Erythroblast (primary cell): ENCODE data around the gene GLOD4.
"Not testable (repeated sequence)": the region's sequence is repeated elsewhere in the genome, so short reads cannot be mapped to it uniquely, and the experiment has no call there.

Experiments
- DNase-seq, 2 experiments: peaks; one replicate each; lab custom pipeline; 2025; lab: John Stamatoyannopoulos, UW
- GATA1 ChIP-seq: IDR thresholded peaks from 2 replicates; pipeline ENCODE4 v1.6.1; 2011; ENCODE audit warnings: low read depth, mild to moderate bottlenecking, control low read depth, low read length, moderate library complexity
- POLR2A ChIP-seq: IDR thresholded peaks from 2 replicates; pipeline ENCODE4 v1.6.1; 2011; ENCODE audit warnings: mild to moderate bottlenecking, low read length

Gene GLOD4

DNA sequence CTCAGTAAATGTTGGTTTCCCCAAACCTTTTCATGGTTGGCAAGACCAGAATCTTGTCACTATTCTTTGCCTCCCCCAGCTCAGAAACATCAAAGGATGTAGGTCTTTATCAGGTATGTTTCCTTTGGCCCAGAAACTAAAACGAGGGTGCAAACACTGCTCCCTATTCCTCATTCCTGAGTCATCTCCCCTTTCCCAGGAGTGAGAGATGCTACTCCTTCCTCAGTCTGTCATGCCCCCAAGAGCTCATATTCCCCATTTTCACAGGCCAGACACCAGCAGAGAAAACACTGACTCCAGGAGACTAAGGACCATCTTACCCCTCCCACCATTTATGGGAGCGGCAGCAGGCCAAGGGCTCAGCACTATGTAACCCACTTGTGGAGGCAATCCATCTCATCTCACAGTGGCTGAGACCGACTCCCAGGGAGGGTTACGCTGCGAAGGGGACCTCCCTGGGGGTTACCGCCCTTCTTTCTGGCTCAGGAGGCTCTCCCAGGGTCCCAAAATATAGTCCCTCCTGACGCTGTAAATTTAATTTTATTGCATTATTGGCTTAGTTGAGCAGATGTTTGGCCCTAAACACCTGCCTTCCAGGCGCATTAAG lies 31.5 kb downstream of the GLOD4 start:
- peak in 1 of 2 experiments; percentile 29 for DNase-seq
- TF ChIP-seq POLR2A: no peak
- TF ChIP-seq GATA1: no peak

GRCh38 chr17:749359-749758 lies 32.7 kb downstream of the GLOD4 start:
- not testable (repeated sequence) for DNase-seq

GRCh38 chr17:748604-749003 lies 33.5 kb downstream of the GLOD4 start:
- DNase-seq: not testable (repeated sequence)

DNA sequence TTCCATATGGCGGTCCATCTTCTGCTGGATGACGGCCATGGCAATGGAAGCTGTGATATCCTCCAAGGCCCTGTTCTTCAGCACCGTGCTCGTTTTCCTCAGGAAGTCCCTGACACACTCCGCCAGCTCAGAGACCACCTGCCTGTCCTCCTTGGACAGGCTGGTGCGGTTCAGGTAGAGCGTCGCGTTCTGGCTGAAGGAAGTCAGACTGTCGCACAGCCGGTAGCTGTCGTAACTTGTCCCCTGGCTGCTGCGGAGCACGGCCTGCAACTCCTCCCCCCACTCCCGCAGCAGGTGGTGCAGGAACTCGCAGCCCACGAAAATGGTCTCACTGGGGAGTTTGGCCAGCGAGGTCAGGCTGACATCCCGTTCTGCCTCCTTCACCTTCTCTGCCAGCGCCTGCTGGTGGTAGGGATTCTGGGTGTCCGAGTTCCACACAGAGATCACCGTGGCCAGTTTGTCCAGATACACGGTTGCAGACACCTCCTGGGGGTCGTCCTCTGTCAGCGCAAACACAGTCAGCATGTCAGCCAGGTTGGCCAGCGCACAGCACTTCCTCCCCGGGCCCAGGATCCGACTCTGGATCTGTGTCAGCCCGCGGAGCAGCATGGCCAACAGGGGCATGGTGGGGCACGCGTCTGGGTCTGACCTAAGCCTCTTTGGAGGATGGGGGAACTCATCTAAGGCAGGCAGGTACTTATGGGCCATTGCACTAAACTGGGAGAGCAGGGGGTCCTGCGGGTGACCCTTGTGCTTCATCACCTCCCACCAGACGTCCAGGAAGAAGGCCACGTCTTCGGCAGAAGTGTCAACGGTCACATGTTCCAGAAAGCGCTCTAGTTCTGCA lies 35.1 kb downstream of the GLOD4 start:
- no peak for TF ChIP-seq GATA1
- TF ChIP-seq POLR2A: no peak
- DNase-seq: no peak

DNA sequence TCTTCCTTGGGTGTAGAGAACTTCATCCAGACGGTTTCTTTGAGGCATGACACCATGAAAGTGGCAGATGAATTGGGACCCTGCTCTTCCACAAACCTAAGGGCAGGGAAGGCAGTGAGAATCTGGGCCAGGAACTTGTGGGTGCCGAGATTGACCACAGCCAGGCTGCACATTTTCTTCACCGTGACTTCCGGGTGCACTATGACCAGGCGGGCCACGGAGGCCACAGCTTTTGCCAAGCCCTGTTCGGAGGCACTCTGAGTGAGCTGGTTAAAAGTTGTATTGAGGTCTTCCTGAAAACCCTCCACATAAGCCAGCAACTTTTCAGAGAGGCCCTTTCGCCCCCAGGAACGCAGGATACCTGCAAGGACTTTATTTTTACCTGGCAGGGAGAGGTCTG lies 35.9 kb downstream of the GLOD4 start:
- TF ChIP-seq GATA1 (no peak), POLR2A (no peak)
- DNase-seq: no peak

- DNase-seq: no peak
- no peak for TF ChIP-seq GATA1
- no peak for TF ChIP-seq POLR2A
Measured at GRCh38 chr17:745406-745805, 36.7 kb downstream of the GLOD4 start.

DNA sequence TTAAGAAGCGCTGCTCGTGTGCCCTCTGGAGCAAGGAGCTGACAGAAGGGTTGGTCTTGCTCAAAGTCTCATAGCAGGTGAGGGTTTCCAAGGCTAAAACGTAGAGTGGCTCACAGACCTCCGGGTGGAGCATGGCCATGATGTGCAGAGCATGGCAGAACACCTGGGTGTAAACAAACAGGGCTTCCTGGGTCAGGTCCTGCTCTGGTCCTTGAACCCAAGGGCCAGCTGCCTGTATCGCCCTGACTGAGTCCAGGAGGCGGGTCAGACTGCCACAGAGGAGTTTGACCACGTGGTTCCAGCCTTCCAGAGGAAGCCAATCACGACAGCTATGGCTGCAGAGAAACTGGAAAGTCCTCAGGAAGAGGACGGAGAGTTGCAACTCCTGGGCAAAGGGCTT lies 37.1 kb downstream of the GLOD4 start:
- no peak for DNase-seq
- TF ChIP-seq POLR2A (no peak), GATA1 (no peak)

GRCh38 chr17:743139-743538 lies 38.9 kb downstream of the GLOD4 start:
- no peak for DNase-seq
- TF ChIP-seq GATA1: no peak
- no peak for TF ChIP-seq POLR2A

DNA sequence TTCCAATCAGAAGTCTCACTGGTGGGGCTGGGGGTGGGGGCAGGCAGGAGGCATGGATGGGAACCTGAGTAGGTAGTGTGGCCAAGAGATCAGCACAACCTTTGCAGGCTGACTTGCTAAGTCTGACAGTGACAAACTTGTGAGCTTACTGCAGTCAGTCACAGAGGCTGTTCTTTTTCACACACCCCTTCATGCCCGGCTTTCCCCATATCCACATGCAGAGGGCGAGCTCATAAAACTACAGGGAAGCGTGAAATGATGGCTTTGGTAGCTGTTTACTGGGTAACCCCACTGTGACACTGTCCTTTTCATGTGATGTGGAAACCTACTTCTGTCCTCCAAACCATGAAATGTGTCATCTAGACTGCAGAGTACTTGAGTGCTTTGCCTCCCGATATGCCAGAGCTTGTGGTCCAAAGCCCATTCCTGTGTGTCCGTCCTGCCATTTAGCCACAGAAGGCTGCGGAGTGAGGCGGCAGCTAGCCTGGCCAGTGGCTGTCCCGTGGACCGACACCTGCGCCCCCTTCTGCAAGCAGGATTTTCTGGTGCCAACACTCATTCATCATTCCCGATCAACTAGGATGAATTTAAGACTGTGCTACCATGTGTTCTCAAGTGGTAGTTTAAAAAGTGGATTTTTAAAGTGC lies 39.8 kb downstream of the GLOD4 start:
- no peak for TF ChIP-seq GATA1
- TF ChIP-seq POLR2A: no peak
- no peak for DNase-seq

- DNase-seq: no peak
- TF ChIP-seq POLR2A (no peak), GATA1 (no peak)
Measured at GRCh38 chr17:740240-741017, 41.7 kb downstream of the GLOD4 start.

- DNase-seq: no peak
- TF ChIP-seq POLR2A (no peak), GATA1 (no peak)
Measured at GRCh38 chr17:737561-738113, 44.4 kb downstream of the GLOD4 start.

DNA sequence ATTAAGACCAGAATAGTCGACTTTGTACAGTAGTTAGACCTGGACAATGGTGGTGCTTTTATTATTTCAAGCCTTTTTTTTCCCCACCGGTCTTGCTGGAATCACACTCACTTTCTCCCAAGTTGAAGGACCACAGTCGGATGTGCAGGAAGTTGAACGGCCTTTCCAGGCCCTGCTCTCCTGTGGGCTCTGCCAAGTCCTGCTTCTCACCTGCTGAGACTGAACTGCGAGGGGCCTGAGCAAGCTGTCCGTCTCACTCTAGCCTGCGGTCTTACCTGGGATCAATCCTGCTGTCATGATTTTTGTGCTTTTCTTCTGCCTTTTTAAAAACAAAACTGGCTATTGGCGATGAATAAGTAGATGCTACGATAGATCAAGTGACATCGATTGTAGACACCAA lies 48.3 kb downstream of the GLOD4 start:
- no peak for DNase-seq
- TF ChIP-seq POLR2A (no peak), GATA1 (no peak)

DNA sequence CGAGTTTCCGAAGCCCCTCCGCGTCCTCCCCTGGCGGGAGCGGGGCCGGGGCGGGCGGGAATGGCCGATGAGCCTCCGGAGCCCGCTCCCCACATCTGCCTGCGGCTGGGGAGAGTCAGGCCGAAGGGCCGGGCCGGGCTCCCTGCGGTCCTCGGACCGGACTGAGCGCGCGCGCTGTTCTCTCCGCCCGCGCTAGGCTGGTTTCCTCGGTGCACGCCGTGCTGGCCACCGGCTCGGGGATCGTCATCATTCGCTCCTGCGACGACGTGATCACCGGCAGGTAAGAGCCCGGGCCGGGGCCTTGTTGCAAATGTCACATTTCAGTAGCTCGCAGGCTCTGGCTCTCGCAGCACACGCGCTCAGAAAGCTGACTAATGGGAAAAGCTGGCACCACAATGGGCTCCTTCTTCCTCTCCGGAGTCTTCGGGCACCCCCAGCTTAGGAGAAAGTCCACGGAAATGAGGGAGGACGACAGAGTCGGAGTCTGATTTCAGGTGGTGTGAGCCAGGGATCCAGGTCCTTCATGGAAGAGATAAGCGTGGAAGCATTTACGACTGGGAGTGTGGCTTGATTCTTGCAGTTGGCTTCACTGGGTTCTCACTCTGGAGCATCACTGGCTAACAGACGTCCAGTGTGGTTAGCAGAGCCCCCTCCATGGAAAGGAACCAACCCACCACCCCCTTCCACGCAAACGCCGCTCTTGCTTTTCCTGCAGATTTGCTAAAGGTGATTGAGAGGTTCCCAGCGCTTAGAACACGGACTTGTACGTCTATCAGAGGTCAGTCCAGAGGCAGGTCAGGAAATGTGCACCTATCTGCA lies 49.0 kb downstream of the GLOD4 start:
- DNase-seq: peak; percentile 47 to 56
- TF ChIP-seq GATA1 (no peak), POLR2A (no peak)
